Right cardiac atrium (tissue), 5 donors: ENCODE measurements around the gene SH3GL1. TPM values are rescaled to one million over a fixed set of nuclear protein-coding genes. Genes with fewer than 3 reads are reported as not detected.
A peak's percentile ranks its signal among the peaks of the same experiment; 100 is the strongest.

Experiments
- ATAC-seq, 2 donors: fragments of 200-7000 bp; cut with Tn5 transposase; one replicate each; pipeline versions ENCODE4 v1.8.0 to v1.9.1; 2020; ENCODE audit warnings: moderate library complexity in 2 of 2, mild to moderate bottlenecking in 1 of 2
- DNase-seq, 3 donors: peaks; one replicate each; pipeline ENCODE4 v3.0.0-alpha.2; 2020
- H3K27ac ChIP-seq: one replicate; pipeline ENCODE4 v1.5.1; 2013; ENCODE audit warnings: mild to moderate bottlenecking, low read length, control low read depth, moderate library complexity
- H3K27me3 ChIP-seq: one replicate; pipeline ENCODE4 v1.6.1; 2013; ENCODE audit not compliant: control insufficient read depth, insufficient read depth
- H3K4me1 ChIP-seq: one replicate; pipeline ENCODE4 v1.6.1; 2013; ENCODE audit warnings: low read length; ENCODE audit not compliant: control insufficient read depth, insufficient read depth
- H3K4me3 ChIP-seq: one replicate; pipeline ENCODE4 v1.5.1; 2013; ENCODE audit warnings: low read length, control low read depth
- H3K9me3 ChIP-seq: one replicate; pipeline ENCODE4 v1.6.1; 2013; ENCODE audit warnings: low read length; ENCODE audit not compliant: control insufficient read depth
- WGBS: extraction: QIAGEN DNeasy Blood & Tissue Kit; methylation state at CpG from one replicate; pipeline ENCODE4 v1.1.7; 2013; 5-methylcytosine and 5-hydroxymethylcytosine counted together
- intact Hi-C, 4 donors: fragments of 100-400 bp; cut with DNase I; formaldehyde crosslinking; loops; one replicate each; pipeline versions ENCODE4 v1.11.0 to v1.14.0; 2022 to 2023
- polyA plus RNA-seq: library from polyadenylated mRNA; stranded (reverse); fragments of 200-250 nt; gene quantifications from one replicate; pipeline ENCODE4 v1.2.3, GENCODE V29; 2013
- total RNA-seq, 4 donors: library from RNA; stranded (reverse); fragmentation: NEBNext Ultra II Directional; extraction: Animal tissue kit (Norgen Biotek cat#: 25700); gene quantifications; one replicate each; pipeline ENCODE4 v1.2.1, GENCODE V29; 2021
- donor health status: healthy with polysubstance abuse.
- donor health status: DM: no; HTN: yes; CAD: no.
- donor health status: DM: no; HTN: no; CAD: no.
- donor health status: DM: no; HTN: yes; CAD: no; lungs with severe emphysema.
- donor health status: DM: yes; HTN: yes; CAD: no.

Gene SH3GL1
- total and polyA plus RNA-seq, 5 donors = 26.3 to 40.3 (median 30.3) TPM

- H3K27ac ChIP-seq = no peak overlapping the region
- no peaks in the 10 kb centered on the region for H3K9me3 ChIP-seq
- H3K27me3 ChIP-seq = no peaks in the 10 kb centered on the region
- DNase-seq (no peak), ATAC-seq (no peak)
- intact Hi-C loops = no loop called here
- H3K4me1 ChIP-seq = peaks cover 3% of the 10 kb centered on the region
- 94% methylated on average over 3 of the region's 3 CpGs for WGBS
- no peak overlapping the region for H3K4me3 ChIP-seq
Measured at GRCh38 chr19:4413588-4413987, 13.2 kb upstream of the SH3GL1 start.

GRCh38 chr19:4409123-4409933 is 9.0 kb upstream of the SH3GL1 start:
- Histone ChIP-seq H3K9me3 (no peaks in the 10 kb centered on the region), H3K27me3 (no peaks in the 10 kb centered on the region), H3K4me3 (no peak overlapping the region), H3K27ac (no peak overlapping the region), H3K4me1 (no peaks in the 10 kb centered on the region)
- ATAC-seq (no peak), DNase-seq (no peak)
- intact Hi-C loops = loop anchor here in 1 of 4 donors (10.0 kb wide), 1 partner anchor 45 kb away; the partner anchor contains the start of gene UBXN6
- 85% methylated on average over 23 of the region's 23 CpGs for WGBS

GRCh38 chr19:4406626-4407025 is 6.3 kb upstream of the SH3GL1 start:
- Histone ChIP-seq H3K27ac (no peak overlapping the region), H3K4me3 (no peak overlapping the region), H3K9me3 (no peaks in the 10 kb centered on the region), H3K4me1 (peaks cover 3% of the 10 kb centered on the region), H3K27me3 (no peaks in the 10 kb centered on the region)
- ATAC-seq (no peak), DNase-seq (no peak)
- WGBS = 94% methylated on average over 7 of the region's 7 CpGs
- intact Hi-C loops = loop anchor here in 1 of 4 donors (10.0 kb wide), 1 partner anchor 48 kb away; the partner anchor contains the start of gene UBXN6

GRCh38 chr19:4405977-4406376 is 5.6 kb upstream of the SH3GL1 start:
- ATAC-seq (no peak), DNase-seq (no peak)
- Histone ChIP-seq H3K27me3 (no peaks in the 10 kb centered on the region), H3K4me3 (no peak overlapping the region), H3K27ac (no peak overlapping the region), H3K4me1 (peaks cover 3% of the 10 kb centered on the region), H3K9me3 (no peaks in the 10 kb centered on the region)
- intact Hi-C loops = loop anchor here in 1 of 4 donors (10.0 kb wide), 1 partner anchor 49 kb away; the partner anchor contains the start of gene UBXN6
- 88% methylated on average over 8 of the region's 8 CpGs for WGBS

GRCh38 chr19:4403005-4403761 is 2.8 kb upstream of the SH3GL1 start:
- intact Hi-C loops = loop anchor here in 1 of 4 donors (5.0 to 10.0 kb wide), 2 partner anchors 52 to 136 kb away; partner anchors contain the start of gene UBXN6
- peaks cover 3% of the 10 kb centered on the region for H3K4me1 ChIP-seq
- H3K27ac ChIP-seq = no peak overlapping the region
- no peaks in the 10 kb centered on the region for H3K9me3 ChIP-seq
- no peak for ATAC-seq
- no peaks in the 10 kb centered on the region for H3K27me3 ChIP-seq
- H3K4me3 ChIP-seq = peak overlapping the region; percentile 69
- DNase-seq = peak in 1 of 3 donors; percentile 59
- 12% methylated on average over 32 of the region's 32 CpGs for WGBS

GRCh38 chr19:4402171-4403004 is 2.0 kb upstream of the SH3GL1 start, which contains the start of gene CHAF1A:
CHAF1A (plus strand) TSS chr19:4402640; CDS start chr19:4402763, 123 bp downstream.
- H3K9me3 ChIP-seq = no peaks in the 10 kb centered on the region
- WGBS = under 1% methylated on average over 84 of the region's 84 CpGs
- DNase-seq (peak; percentile 99 to 100 (median 99)), ATAC-seq (peak; percentile 97 to 98)
- peak within 1 kb of the TSS; percentile 27 for H3K27ac ChIP-seq
- H3K4me1 ChIP-seq = peaks cover 5% of the 10 kb centered on the region
- intact Hi-C loops = loop anchor here in 1 of 4 donors (5.0 to 10.0 kb wide), 2 partner anchors 52 to 135 kb away; partner anchors contain the start of gene UBXN6
- H3K27me3 ChIP-seq = no peaks in the 10 kb centered on the region
- H3K4me3 ChIP-seq = peak within 1 kb of the TSS; percentile 69

- H3K27me3 ChIP-seq = no peaks in the 10 kb centered on the region
- H3K9me3 ChIP-seq = no peaks in the 10 kb centered on the region
- peak overlapping the region; percentile 27 for H3K27ac ChIP-seq
- DNase-seq = no peak
- 2% methylated on average over 8 of the region's 8 CpGs for WGBS
- ATAC-seq = no peak
- H3K4me1 ChIP-seq = peaks cover 11% of the 10 kb centered on the region
- peak overlapping the region; percentile 33 for H3K4me3 ChIP-seq
- intact Hi-C loops = loop anchor here in 1 of 4 donors (2.0 to 10.0 kb wide), 3 partner anchors 53 to 134 kb away; partner anchors contain the start of genes MPND and UBXN6
Measured at GRCh38 chr19:4401769-4402170, 1.4 kb upstream of the SH3GL1 start.

- no peaks in the 10 kb centered on the region for H3K27me3 ChIP-seq
- under 1% methylated on average over 12 of the region's 12 CpGs for WGBS
- H3K4me3 ChIP-seq = peak overlapping the region; percentile 92
- H3K27ac ChIP-seq = peak overlapping the region; percentile 94
- DNase-seq (no peak), ATAC-seq (peak; percentile 7 to 24)
- intact Hi-C loops = loop anchor here in 1 of 4 donors (2.0 to 10.0 kb wide), 3 partner anchors 55 to 132 kb away; partner anchors contain the start of genes MPND and UBXN6
- H3K9me3 ChIP-seq = no peaks in the 10 kb centered on the region
- H3K4me1 ChIP-seq = peaks cover 12% of the 10 kb centered on the region
Measured at GRCh38 chr19:4399812-4400134, 574 bp downstream of the SH3GL1 start.

- no peak overlapping the region for H3K4me3 ChIP-seq
- 39% methylated on average over 15 of the region's 15 CpGs for WGBS
- DNase-seq (peak; percentile 39 to 65 (median 50)), ATAC-seq (no peak)
- peaks cover 19% of the 10 kb centered on the region for H3K4me1 ChIP-seq
- intact Hi-C loops = no loop called here
- H3K9me3 ChIP-seq = no peaks in the 10 kb centered on the region
- no peaks in the 10 kb centered on the region for H3K27me3 ChIP-seq
- H3K27ac ChIP-seq = peak overlapping the region; percentile 22
Measured at GRCh38 chr19:4396949-4397783, 3.2 kb downstream of the SH3GL1 start.
